GM19328 (cell line): ENCODE data around the gene FMNL2.

Experiments used
- ATAC-seq: cut with Tn5 transposase; IDR thresholded peaks from one replicate; pipeline ENCODE4 v1.9.1; 2021; ENCODE audit warnings: mild to moderate bottlenecking, moderate library complexity; ENCODE audit not compliant: unreplicated experiment

FMNL2 gene

GRCh38 chr2:152548111-152548875, 213.3 kb downstream of the FMNL2 start:
- ATAC-seq: no peak

GRCh38 chr2:152548996-152549395, 214.0 kb downstream of the FMNL2 start:
- no peak for ATAC-seq

- ATAC-seq: no peak
Observed at GRCh38 chr2:152549423-152549822, 214.4 kb downstream of the FMNL2 start.

- ATAC-seq: no peak
Observed at GRCh38 chr2:152550386-152550785, 215.4 kb downstream of the FMNL2 start.

- ATAC-seq: no peak
Observed at GRCh38 chr2:152552888-152553287, 217.9 kb downstream of the FMNL2 start.

GRCh38 chr2:152553518-152553917, 218.5 kb downstream of the FMNL2 start:
- ATAC-seq: no peak

- ATAC-seq: no peak
Observed at GRCh38 chr2:152555048-152555447, 220.1 kb downstream of the FMNL2 start.

GRCh38 chr2:152556506-152556905, 221.5 kb downstream of the FMNL2 start:
- no peak for ATAC-seq

GRCh38 chr2:152557273-152557888, 222.4 kb downstream of the FMNL2 start:
- no peak for ATAC-seq

- ATAC-seq: peak; percentile 81
Observed at GRCh38 chr2:152558158-152558984, 223.4 kb downstream of the FMNL2 start.

GRCh38 chr2:152559008-152559407, 224.0 kb downstream of the FMNL2 start:
- ATAC-seq: peak; percentile 32

- no peak for ATAC-seq
Observed at GRCh38 chr2:152560166-152560565, 225.2 kb downstream of the FMNL2 start.

- no peak for ATAC-seq
Observed at GRCh38 chr2:152560873-152561595, 226.1 kb downstream of the FMNL2 start.

GRCh38 chr2:152562198-152562884, 227.4 kb downstream of the FMNL2 start:
- ATAC-seq: no peak

GRCh38 chr2:152563764-152564163, 228.8 kb downstream of the FMNL2 start:
- no peak for ATAC-seq

- peak; percentile 82 for ATAC-seq
Observed at GRCh38 chr2:152564754-152565551, 230.0 kb downstream of the FMNL2 start.

GRCh38 chr2:152565884-152566727, 231.1 kb downstream of the FMNL2 start:
- ATAC-seq: peak; percentile 51

GRCh38 chr2:152566728-152567069, 231.7 kb downstream of the FMNL2 start:
- ATAC-seq: peak; percentile 26

GRCh38 chr2:152568531-152568930, 233.6 kb downstream of the FMNL2 start:
- no peak for ATAC-seq
